ENCODE results near the gene ERLIN1. TPM values are rescaled to one million over a fixed set of nuclear protein-coding genes. Genes with fewer than 3 reads are reported as not detected.

ERLIN1 gene
- total RNA-seq, 1 donor from 2014 or later: 7.6 TPM

DNA sequence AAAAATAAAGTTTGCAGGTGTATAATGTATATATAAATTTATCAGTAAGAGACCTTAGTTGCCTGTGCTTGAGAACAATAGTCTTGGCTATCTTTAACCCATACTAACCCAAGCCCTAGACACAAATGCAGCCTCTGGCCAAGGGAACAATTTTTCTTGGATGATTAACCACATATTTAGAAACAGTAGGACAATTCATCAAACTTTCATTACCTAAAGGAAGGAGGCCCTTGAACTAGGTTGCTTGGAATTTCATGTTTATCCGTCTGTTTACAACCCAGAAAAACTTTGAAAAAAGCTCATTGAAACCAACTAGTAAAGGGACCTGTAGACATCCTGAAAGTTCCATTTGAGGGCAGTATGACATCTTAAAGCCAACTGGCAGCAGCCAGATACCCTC is 8.9 kb upstream of the ERLIN1 start:
- Mint-ChIP-seq H3K4me1 (no peaks in the 10 kb centered on the region), H3K9me3 (no peaks in the 10 kb centered on the region), H3K27me3 (no peaks in the 10 kb centered on the region), H3K4me3 (no peak overlapping the region), H3K36me3 (ENCODE audit: low read depth) (peaks cover 65% of the 10 kb centered on the region), H3K27ac (no peak overlapping the region)
- ChIA-PET CTCF (no interaction called here), POLR2A (no interaction called here)
- TF ChIP-seq, protein P1, sequence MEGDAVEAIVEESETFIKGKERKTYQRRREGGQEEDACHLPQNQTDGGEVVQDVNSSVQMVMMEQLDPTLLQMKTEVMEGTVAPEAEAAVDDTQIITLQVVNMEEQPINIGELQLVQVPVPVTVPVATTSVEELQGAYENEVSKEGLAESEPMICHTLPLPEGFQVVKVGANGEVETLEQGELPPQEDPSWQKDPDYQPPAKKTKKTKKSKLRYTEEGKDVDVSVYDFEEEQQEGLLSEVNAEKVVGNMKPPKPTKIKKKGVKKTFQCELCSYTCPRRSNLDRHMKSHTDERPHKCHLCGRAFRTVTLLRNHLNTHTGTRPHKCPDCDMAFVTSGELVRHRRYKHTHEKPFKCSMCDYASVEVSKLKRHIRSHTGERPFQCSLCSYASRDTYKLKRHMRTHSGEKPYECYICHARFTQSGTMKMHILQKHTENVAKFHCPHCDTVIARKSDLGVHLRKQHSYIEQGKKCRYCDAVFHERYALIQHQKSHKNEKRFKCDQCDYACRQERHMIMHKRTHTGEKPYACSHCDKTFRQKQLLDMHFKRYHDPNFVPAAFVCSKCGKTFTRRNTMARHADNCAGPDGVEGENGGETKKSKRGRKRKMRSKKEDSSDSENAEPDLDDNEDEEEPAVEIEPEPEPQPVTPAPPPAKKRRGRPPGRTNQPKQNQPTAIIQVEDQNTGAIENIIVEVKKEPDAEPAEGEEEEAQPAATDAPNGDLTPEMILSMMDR (IDR thresholded peaks at IDR 0.05): no peak
- intact Hi-C loops (cut with micrococcal nuclease): no loop called here
- DNase-seq (no peak), ATAC-seq (ENCODE audit: low read depth) (no peak)

DNA sequence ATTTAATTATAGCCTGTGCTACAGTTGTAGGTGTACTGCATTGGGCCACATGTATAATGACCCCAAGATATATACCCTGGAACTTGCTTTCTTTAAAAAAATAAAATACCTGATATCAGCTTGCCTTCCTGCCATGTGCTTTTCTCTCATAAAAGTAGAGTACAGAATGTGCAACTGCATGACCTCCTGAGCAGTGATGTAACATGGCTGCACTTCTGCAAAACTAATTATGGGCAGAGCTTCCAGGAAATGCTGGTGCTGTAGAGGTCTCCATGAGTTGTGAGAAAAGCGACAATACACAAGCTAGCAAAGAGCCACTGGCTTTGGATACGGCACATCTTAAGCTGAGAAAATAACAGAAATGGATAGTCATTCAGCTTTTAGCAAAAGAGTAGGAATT is 6.5 kb upstream of the ERLIN1 start:
- Mint-ChIP-seq H3K27ac (no peak overlapping the region), H3K9me3 (no peaks in the 10 kb centered on the region), H3K36me3 (ENCODE audit: low read depth) (peaks cover 56% of the 10 kb centered on the region), H3K4me3 (no peak overlapping the region), H3K27me3 (no peaks in the 10 kb centered on the region), H3K4me1 (peaks cover 6% of the 10 kb centered on the region)
- CTCF ChIA-PET: no interaction called here
- POLR2A ChIA-PET: no interaction called here
- ATAC-seq (ENCODE audit: low read depth) (no peak), DNase-seq (no peak)
- intact Hi-C loops (cut with micrococcal nuclease): no loop called here
- TF ChIP-seq, protein P1 (IDR thresholded peaks at IDR 0.05): no peak

DNA sequence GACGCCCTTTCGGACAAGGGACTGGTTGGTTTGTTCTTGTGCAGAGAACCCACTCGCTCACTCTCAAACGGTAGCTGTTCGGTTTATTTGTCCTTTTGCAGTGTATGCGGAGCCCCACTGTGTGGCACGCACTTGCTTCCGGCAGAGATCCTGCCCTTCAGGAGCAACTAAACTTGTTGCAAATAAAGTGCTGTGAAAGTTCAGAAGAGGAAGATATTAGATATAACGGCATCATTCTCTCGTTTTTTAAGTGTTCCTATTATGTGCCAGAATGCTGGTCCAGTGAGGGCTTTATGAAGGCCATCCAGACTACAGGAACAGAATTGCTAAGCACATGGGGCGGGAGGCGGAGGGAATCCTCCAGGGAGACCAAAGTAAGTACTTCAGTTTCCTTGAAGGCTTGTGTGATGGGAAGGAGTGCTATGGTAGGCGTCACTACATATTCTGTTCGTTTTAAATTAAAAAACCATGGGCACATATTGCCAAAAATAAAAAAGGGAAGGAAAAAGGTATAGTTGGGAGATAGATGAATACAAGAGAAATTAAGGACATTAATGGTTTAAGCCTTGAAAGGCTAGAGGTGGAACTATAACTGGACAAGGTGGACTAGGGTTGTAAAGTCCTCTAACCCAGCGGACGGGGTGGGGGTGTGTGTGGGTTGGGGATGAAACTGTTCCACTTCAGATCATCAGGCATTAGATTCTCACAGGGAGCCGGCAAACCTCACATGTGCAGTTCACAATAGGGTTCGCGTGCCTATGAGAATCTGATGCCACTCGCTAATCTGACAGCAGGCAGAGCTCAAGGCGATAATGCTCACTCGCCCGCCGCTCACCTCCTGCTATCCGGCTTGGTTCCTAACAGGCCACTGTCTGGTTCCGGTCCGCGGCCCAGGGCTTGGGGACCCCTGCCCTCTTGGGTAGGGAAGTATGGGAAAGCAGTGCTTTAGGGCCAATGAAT is 704 bp upstream of the ERLIN1 start:
- POLR2A ChIA-PET: interaction anchor here (0.7 kb wide), 1 partner anchor 16 kb away, joined by 3 read pairs; no protein-coding TSS in a partner anchor

DNA sequence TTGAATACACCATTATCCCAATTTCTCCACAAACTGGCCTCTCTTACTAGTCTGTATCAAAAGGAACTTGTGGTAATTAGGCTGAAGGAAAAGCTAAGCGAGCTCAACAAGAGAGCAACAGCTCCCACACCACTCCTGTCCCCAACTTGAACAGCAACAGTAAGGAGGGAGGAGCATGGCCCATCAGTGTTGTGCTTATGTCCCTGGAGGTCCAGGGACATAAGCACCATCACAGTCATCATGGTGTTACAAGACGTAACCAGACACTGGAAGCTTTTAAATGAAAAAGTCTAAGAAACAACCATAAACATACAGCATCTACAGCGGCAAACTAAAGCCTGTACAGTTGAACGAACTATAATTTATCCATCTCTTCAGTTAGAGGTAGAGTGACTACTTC is 989 bp downstream of the ERLIN1 start:
- H3K27me3 Mint-ChIP-seq: no peaks in the 10 kb centered on the region
- TF ChIP-seq, protein P1 (IDR thresholded peaks at IDR 0.05): no peak
- H3K27ac Mint-ChIP-seq: peak overlapping the region; percentile 92
- intact Hi-C loops (cut with micrococcal nuclease): loop anchor here (1.0 to 10.0 kb wide), 6 partner anchors 81 to 727 kb away; partner anchors contain the start of genes COX15, CUTC, HIF1AN and SLC25A28
- peaks cover 49% of the 10 kb centered on the region for H3K36me3 Mint-ChIP-seq (ENCODE audit: low read depth)
- peaks cover 39% of the 10 kb centered on the region for H3K4me1 Mint-ChIP-seq
- POLR2A ChIA-PET: interaction anchor here (0.6 kb wide), 1 partner anchor 162 kb away, joined by 3 read pairs; the partner anchor contains the start of gene SCD
- no peaks in the 10 kb centered on the region for H3K9me3 Mint-ChIP-seq
- DNase-seq: no peak
- CTCF ChIA-PET: no interaction called here
- peak overlapping the region; percentile 98 for H3K4me3 Mint-ChIP-seq
- ATAC-seq (ENCODE audit: low read depth): no peak

More for the DNA sequence above, 704 bp upstream of the ERLIN1 start:
- Mint-ChIP-seq H3K36me3 (ENCODE audit: low read depth) (peaks cover 52% of the 10 kb centered on the region), H3K4me3 (peak overlapping the region; percentile 98), H3K27ac (peak overlapping the region; percentile 92), H3K27me3 (no peaks in the 10 kb centered on the region), H3K9me3 (no peaks in the 10 kb centered on the region), H3K4me1 (peaks cover 37% of the 10 kb centered on the region)
- CTCF ChIA-PET: no interaction called here
- ATAC-seq (ENCODE audit: low read depth) (peak; percentile 60), DNase-seq (peak; percentile 16)
- TF ChIP-seq, protein P1 (IDR thresholded peaks at IDR 0.05): no peak
- intact Hi-C loops (cut with micrococcal nuclease): loop anchor here (1.0 to 10.0 kb wide), 6 partner anchors 43 to 726 kb away; partner anchors contain the start of genes CHUK, COX15, CUTC and HIF1AN

DNA sequence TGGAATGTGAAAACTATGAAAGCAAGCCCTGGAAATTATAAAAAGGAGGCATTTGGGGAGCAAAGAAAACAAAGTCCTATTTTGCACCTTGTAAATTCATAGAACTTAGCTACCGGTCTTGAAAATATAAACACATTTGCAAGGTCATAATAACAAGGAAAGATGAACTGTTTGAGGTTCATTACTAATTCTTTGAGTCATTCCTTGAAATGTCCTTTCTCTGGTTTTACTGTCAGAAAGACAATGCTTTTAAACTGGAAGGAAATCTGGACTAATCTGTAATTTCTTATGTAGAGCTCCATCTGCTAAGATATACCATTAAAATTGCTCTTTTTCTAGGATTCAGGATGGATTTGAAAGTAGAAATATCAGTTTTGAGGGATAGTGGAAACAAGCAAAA is 1.4 kb downstream of the ERLIN1 start:
- Mint-ChIP-seq H3K27ac (peak overlapping the region; percentile 92), H3K27me3 (no peaks in the 10 kb centered on the region), H3K36me3 (ENCODE audit: low read depth) (peaks cover 48% of the 10 kb centered on the region), H3K4me3 (peak overlapping the region; percentile 98), H3K9me3 (no peaks in the 10 kb centered on the region), H3K4me1 (peaks cover 39% of the 10 kb centered on the region)
- ATAC-seq (ENCODE audit: low read depth) (no peak), DNase-seq (no peak)
- TF ChIP-seq, protein P1 (IDR thresholded peaks at IDR 0.05): no peak
- POLR2A ChIA-PET: interaction anchor here (0.6 kb wide), 1 partner anchor 163 kb away, joined by 3 read pairs; the partner anchor contains the start of gene SCD
- intact Hi-C loops (cut with micrococcal nuclease): loop anchor here (10.0 kb wide), 1 partner anchor 170 kb away; no protein-coding TSS in a partner anchor
- CTCF ChIA-PET: no interaction called here

All from activated B cell treated with CpG ODN at 0.5 μM for 24 hours (primary cell).